ENCODE data around the gene TMPRSS2. TPM values are rescaled to one million over a fixed set of nuclear protein-coding genes. Genes with fewer than 3 reads are reported as not detected.

Gene TMPRSS2
- total RNA-seq, 2 donors from 2014 or later, result not detected

DNA sequence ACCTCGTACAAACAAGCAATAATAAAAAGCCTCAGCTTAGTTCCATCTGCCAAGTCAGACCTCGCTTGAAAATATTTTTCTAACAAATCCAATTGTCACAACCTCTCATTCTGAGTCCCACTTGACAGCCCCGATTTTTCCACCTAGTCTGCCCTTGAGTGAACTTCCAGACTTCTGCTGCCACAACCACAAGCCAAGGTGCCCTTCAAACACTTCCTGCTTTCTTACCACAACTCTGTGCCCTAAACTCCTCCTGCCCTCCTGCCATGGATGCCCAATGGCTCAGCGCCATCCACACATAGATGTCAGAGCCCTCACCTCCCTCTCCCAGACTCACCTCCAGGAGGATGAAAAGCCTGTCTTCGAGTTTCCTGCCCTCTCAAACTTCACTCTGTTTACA lies 3.9 kb downstream of the TMPRSS2 start:
- DNase-seq (ENCODE audit: low spot score), result no peak
- Mint-ChIP-seq H3K36me3 (no peaks in the 10 kb centered on the region), H3K4me3 (no peak overlapping the region), H3K27me3 (peaks cover 30 to 38% of the 10 kb centered on the region in 2 donors), H3K27ac (no peak overlapping the region), H3K9me3 (no peaks in the 10 kb centered on the region), H3K4me1 (ENCODE audit: low read depth in 2 of 2) (no peaks in the 10 kb centered on the region)
- ATAC-seq, result no peak

DNA sequence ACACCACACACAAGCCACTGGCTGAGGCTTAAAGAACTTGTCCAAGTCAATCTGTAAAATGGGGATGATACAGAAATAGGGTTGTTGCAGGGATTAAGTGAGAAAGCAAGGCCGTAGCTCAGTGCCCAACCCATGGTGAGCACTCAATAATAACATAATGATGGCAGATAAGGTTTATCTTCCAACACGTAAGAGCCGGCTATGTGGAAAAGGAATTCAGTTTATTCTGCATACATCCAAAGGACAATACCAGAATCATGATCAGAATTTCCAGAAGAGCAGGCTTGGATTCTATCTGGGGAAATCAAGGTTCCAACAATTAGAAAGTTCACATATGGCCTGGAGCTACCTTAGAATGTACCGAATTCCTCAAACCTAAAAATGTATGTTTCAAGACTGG lies 4.6 kb downstream of the TMPRSS2 start:
- Mint-ChIP-seq H3K27me3 (peaks cover 24 to 34% of the 10 kb centered on the region in 2 donors), H3K36me3 (no peaks in the 10 kb centered on the region), H3K27ac (no peak overlapping the region), H3K9me3 (no peaks in the 10 kb centered on the region), H3K4me1 (ENCODE audit: low read depth in 2 of 2) (no peaks in the 10 kb centered on the region), H3K4me3 (no peak overlapping the region)
- ATAC-seq (no peak), DNase-seq (ENCODE audit: low spot score) (no peak)

DNA sequence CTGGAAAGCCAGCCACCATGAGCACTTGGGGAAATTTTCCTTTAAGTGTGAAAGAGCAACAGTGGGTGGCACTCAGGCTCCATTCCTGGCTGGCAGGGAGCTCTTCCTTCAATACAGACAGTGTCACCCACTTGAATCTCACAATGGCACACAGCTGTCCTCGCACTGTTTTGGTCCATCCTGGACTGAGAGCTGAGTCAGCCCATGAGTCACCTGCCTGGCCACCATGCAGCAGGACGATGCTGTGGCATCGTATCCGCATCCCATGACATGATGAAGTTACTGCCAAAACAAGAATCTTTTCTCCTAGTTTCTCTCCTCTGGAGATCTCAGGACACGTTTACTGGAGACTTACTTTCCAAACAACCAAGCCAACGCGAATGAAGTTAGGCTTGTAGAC lies 6.0 kb downstream of the TMPRSS2 start:
- H3K27ac Mint-ChIP-seq, result no peak overlapping the region
- ATAC-seq, result no peak
- peaks cover 24 to 34% of the 10 kb centered on the region in 2 donors for H3K27me3 Mint-ChIP-seq

DNA sequence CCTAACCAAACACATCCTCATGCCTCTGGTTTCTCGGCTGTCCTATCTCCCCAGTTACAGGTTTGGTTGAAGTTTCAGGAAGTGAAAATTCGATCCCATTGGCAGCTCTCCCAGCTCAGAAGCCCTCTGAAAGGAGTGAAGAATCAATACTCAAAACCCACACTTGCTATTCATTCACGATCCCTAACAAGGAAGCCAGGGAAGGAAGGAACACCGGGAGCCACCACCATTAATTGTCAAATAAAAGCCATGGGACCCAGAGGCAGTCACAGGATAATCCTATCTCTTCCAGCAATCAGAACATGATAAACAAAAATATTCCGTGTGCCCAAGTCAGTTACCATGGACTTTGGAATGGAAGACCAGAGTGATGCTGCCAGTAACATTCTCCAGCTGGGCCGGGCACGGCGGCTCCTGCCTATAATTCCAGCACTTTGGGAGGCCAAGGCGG lies 7.0 kb downstream of the TMPRSS2 start:
- Mint-ChIP-seq H3K9me3 (no peaks in the 10 kb centered on the region), H3K27me3 (peaks cover 22 to 34% of the 10 kb centered on the region in 2 donors), H3K4me3 (no peak overlapping the region), H3K4me1 (ENCODE audit: low read depth in 2 of 2) (no peaks in the 10 kb centered on the region), H3K27ac (no peak overlapping the region), H3K36me3 (no peaks in the 10 kb centered on the region)
- DNase-seq (ENCODE audit: low spot score) (no peak), ATAC-seq (no peak)

More for the DNA sequence above, 6.0 kb downstream of the TMPRSS2 start:
- DNase-seq (ENCODE audit: low spot score), result no peak
- no peaks in the 10 kb centered on the region for H3K4me1 Mint-ChIP-seq (ENCODE audit: low read depth in 2 of 2)
- no peaks in the 10 kb centered on the region for H3K9me3 Mint-ChIP-seq
- no peak overlapping the region for H3K4me3 Mint-ChIP-seq
- no peaks in the 10 kb centered on the region for H3K36me3 Mint-ChIP-seq

DNA sequence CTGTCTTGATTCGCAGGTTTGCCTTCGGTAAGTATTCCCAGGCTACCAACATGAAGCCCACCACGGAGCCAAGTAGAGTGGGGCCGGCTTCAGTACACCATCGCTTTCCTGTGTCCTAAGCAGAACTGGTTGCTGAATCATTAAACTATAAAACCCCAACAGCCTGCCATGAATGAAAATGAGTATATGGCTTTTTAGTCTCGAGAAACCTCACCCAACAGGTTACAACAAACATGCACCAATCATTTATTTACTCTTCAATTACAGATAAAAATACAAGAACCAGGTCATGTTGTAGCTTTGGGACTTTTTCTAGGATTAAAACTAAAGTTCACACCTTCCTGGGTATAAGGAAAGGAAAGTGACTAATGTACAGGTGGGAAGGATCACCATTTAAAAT lies 7.6 kb downstream of the TMPRSS2 start:
- no peaks in the 10 kb centered on the region for H3K36me3 Mint-ChIP-seq
- H3K4me3 Mint-ChIP-seq, result no peak overlapping the region
- DNase-seq (ENCODE audit: low spot score) (no peak), ATAC-seq (no peak)
- H3K27me3 Mint-ChIP-seq, result peaks cover 22 to 34% of the 10 kb centered on the region in 2 donors
- no peaks in the 10 kb centered on the region for H3K9me3 Mint-ChIP-seq
- H3K27ac Mint-ChIP-seq, result no peak overlapping the region
- H3K4me1 Mint-ChIP-seq (ENCODE audit: low read depth in 2 of 2), result no peaks in the 10 kb centered on the region

DNA sequence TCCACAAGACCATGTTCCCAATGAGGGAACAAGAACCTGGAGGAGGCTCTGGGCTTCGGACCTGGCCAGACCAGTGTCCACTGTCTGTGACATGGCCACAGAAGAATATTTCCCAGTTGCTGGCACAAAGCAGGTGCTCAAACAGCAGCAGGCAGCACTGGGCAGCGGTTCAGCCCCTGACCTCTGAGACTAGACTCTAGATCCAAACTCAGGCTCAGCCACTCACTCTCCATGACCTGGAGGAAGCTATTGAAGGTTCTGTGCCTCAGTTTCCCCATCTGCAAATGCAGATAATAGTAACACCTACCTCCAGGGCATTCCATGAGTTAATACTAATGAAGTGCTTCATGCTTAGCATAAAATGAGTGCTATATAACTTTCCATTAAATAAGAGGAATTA lies 8.0 kb downstream of the TMPRSS2 start:
- no peaks in the 10 kb centered on the region for H3K4me1 Mint-ChIP-seq (ENCODE audit: low read depth in 2 of 2)
- no peaks in the 10 kb centered on the region for H3K36me3 Mint-ChIP-seq
- H3K4me3 Mint-ChIP-seq, result no peak overlapping the region
- no peak for ATAC-seq
- H3K27ac Mint-ChIP-seq, result no peak overlapping the region
- H3K9me3 Mint-ChIP-seq, result no peaks in the 10 kb centered on the region
- H3K27me3 Mint-ChIP-seq, result peaks cover 22 to 34% of the 10 kb centered on the region in 2 donors
- DNase-seq (ENCODE audit: low spot score), result no peak

DNA sequence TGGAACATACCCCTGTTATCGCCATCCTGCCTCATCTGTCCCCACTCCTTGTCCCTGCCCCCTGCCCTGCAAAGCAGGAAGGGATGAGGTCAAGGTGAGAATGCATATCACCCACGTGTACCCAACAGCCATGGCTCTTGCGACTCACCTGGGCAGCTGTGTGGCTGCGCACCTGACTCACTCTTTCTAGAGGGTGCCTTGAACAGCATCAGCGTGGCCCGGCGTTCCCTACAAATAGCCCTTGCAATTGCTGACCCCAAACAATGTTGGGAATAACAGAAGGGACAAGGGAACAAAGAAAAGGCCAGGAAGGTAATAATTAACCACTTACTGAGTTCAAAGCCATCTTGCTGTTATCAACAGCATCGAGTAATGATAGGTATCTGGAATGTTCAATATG lies 10.2 kb downstream of the TMPRSS2 start:
- no peaks in the 10 kb centered on the region for H3K4me1 Mint-ChIP-seq (ENCODE audit: low read depth in 2 of 2)
- no peak overlapping the region for H3K27ac Mint-ChIP-seq
- no peak for DNase-seq (ENCODE audit: low spot score)
- no peaks in the 10 kb centered on the region for H3K36me3 Mint-ChIP-seq
- no peak overlapping the region for H3K4me3 Mint-ChIP-seq
- H3K27me3 Mint-ChIP-seq, result peaks cover 22 to 33% of the 10 kb centered on the region in 2 donors
- H3K9me3 Mint-ChIP-seq, result no peaks in the 10 kb centered on the region
- no peak for ATAC-seq

DNA sequence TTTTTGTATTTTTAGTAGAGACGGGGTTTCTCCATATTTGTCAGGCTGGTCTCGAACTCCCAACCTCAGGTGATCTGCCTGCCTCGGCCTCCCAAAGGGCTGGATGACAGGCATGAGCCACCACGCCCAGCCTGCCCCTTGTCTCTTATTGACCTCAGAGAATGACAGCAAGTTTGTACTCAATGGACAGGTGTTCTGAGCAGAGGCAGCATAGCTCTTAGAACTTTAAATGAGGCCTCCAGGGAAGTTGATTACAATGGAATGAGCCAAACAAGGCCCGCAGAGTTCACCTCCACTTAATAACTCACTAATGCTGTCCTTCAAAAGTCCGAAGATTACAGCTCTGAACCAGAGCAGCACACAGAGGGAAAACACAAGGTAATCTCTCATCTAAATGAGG lies 10.9 kb downstream of the TMPRSS2 start:
- H3K27ac Mint-ChIP-seq, result no peak overlapping the region
- ATAC-seq, result no peak
- H3K4me1 Mint-ChIP-seq (ENCODE audit: low read depth in 2 of 2), result no peaks in the 10 kb centered on the region
- no peaks in the 10 kb centered on the region for H3K9me3 Mint-ChIP-seq
- peaks cover 16 to 26% of the 10 kb centered on the region in 2 donors for H3K27me3 Mint-ChIP-seq
- no peak for DNase-seq (ENCODE audit: low spot score)
- H3K4me3 Mint-ChIP-seq, result no peak overlapping the region
- no peaks in the 10 kb centered on the region for H3K36me3 Mint-ChIP-seq

DNA sequence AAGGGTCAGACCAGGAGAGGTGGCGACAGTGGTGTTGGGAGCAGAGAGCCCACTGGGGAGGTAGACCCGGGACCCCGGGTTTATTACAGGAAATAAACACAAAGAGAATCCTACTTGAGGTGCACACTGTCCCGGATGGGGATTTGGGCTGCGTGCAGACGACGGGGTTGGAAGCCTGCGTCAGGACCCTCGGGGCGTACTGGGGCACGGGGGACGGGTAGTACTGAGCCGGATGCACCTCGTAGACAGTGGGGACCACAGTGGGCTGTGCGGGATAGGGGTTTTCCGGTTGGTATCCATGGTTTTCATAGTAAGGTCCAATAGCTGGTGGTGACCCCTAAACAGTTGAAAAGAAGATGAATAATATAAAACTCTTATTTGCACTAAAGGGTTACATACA lies 13.7 kb downstream of the TMPRSS2 start:
- H3K36me3 Mint-ChIP-seq, result no peaks in the 10 kb centered on the region
- H3K4me3 Mint-ChIP-seq, result no peak overlapping the region
- no peaks in the 10 kb centered on the region for H3K9me3 Mint-ChIP-seq
- DNase-seq (ENCODE audit: low spot score) (no peak), ATAC-seq (no peak)
- no peaks in the 10 kb centered on the region for H3K4me1 Mint-ChIP-seq (ENCODE audit: low read depth in 2 of 2)
- H3K27ac Mint-ChIP-seq, result no peak overlapping the region
- H3K27me3 Mint-ChIP-seq, result peaks cover 13% of the 10 kb centered on the region in 2 donors

DNA sequence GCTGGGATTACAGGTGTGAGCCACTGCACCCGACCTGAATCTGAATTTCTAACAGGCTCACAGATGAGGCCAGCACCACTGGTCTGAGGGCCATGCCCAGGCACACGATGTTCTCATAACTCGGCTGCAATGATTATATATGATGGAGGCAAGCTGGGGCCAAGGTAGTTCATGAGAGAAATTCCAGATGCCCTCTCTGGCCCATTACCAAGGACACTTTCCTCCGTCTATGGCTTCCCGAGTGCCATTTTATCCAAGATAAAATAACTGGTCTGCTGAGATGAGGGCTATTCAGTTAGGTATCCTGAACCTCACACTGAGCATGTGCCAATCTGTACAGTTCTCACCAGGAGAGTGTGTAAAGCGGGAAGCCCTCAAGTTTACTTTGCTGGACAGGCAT lies 16.5 kb downstream of the TMPRSS2 start:
- H3K9me3 Mint-ChIP-seq, result no peaks in the 10 kb centered on the region
- H3K27ac Mint-ChIP-seq, result no peak overlapping the region

DNA sequence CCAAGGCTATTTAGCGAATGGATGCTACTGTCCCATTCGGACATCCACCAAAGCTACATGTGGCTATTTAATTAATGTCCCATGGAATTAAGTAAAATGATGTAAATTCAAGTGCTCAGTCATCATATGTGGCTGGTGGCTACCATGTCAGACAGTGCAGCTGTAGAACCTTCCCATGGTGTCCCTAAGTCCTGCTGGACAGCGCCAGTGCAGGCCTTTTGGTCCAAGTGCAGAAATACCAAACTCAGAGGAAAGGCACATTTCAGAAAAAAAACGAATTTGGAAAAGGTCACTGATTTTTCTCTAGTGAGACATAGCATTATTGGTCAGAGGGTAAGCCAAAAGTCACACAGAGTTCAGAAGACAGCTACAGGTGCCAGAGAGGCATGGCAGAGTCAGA lies 17.6 kb downstream of the TMPRSS2 start:
- DNase-seq (ENCODE audit: low spot score), result no peak
- H3K27ac Mint-ChIP-seq, result no peak overlapping the region
- no peak overlapping the region for H3K4me3 Mint-ChIP-seq
- H3K4me1 Mint-ChIP-seq (ENCODE audit: low read depth in 2 of 2), result no peaks in the 10 kb centered on the region
- no peaks in the 10 kb centered on the region for H3K36me3 Mint-ChIP-seq
- H3K27me3 Mint-ChIP-seq, result peaks cover 10 to 23% of the 10 kb centered on the region in 2 donors
- H3K9me3 Mint-ChIP-seq, result no peaks in the 10 kb centered on the region
- ATAC-seq, result no peak

More for the DNA sequence above, 16.5 kb downstream of the TMPRSS2 start:
- no peak for ATAC-seq
- H3K4me3 Mint-ChIP-seq, result no peak overlapping the region
- H3K36me3 Mint-ChIP-seq, result no peaks in the 10 kb centered on the region
- H3K4me1 Mint-ChIP-seq (ENCODE audit: low read depth in 2 of 2), result no peaks in the 10 kb centered on the region
- no peak for DNase-seq (ENCODE audit: low spot score)
- peaks cover 13 to 21% of the 10 kb centered on the region in 2 donors for H3K27me3 Mint-ChIP-seq

DNA sequence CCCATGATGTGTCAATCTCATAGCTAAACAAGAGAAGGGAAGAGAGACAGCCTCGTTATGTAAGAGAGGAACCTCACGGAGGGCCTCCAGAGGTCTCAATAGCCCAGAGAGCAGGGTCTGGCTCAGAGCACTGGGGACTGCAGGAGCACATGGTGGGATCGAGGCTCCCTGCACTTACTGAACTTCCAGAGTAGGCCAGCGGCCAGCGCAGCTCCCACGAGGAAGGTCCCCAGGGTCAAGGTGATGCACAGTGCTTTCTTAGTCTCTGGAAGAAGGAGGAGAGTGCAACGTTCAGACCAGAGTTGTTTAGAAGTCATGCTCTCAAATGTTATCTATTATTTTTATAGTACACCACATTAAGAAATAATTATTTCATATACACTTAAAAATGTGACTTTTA lies 18.6 kb downstream of the TMPRSS2 start:
- no peaks in the 10 kb centered on the region for H3K36me3 Mint-ChIP-seq
- H3K27ac Mint-ChIP-seq, result no peak overlapping the region
- peaks cover 10 to 23% of the 10 kb centered on the region in 2 donors for H3K27me3 Mint-ChIP-seq
- no peaks in the 10 kb centered on the region for H3K9me3 Mint-ChIP-seq
- H3K4me3 Mint-ChIP-seq, result no peak overlapping the region
- no peaks in the 10 kb centered on the region for H3K4me1 Mint-ChIP-seq (ENCODE audit: low read depth in 2 of 2)
- ATAC-seq (no peak), DNase-seq (ENCODE audit: low spot score) (no peak)

DNA sequence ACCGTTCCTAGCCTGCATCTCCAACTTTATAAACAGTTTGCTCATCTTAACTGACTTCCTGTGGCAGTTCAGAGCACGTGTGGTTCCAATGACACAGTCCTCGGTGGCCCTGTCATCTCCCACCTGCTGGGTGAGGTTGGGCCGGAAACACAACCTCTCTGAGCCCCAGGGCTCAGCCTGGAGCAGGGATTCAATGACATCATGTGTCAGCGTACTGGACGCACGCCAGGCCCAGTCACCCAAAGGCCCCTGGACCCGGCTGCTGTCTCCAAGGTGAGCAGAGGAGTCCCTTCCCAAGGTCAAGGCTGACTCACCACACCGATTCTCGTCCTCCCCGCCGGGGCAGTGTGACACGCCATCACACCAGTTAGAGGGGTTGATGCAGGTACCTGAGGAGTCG lies 19.9 kb downstream of the TMPRSS2 start:
- Mint-ChIP-seq H3K36me3 (no peaks in the 10 kb centered on the region), H3K27me3 (peaks cover 5 to 14% of the 10 kb centered on the region in 2 donors), H3K4me1 (ENCODE audit: low read depth in 2 of 2) (no peaks in the 10 kb centered on the region), H3K27ac (no peak overlapping the region), H3K9me3 (no peaks in the 10 kb centered on the region), H3K4me3 (no peak overlapping the region)
- no peak for DNase-seq (ENCODE audit: low spot score)
- ATAC-seq, result no peak

DNA sequence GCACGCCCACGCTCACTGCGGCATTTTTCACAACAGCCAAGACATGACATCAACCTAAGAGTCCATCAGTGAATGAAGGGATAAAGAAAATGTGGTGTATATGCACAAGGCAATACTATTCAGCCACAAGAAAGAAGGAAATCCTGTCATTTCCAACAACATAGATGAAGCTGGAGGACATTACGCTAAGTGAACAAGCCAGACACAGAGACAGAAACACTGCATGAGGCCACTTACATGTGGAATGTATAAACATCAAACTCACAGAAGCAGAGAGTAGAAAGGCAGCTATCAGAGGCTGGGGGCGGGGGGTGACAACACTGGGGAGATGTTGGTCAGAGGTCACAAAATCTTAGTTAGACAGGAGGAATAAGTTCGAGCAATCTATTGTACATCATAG lies 20.9 kb downstream of the TMPRSS2 start:
- no peak overlapping the region for H3K4me3 Mint-ChIP-seq
- H3K27ac Mint-ChIP-seq, result no peak overlapping the region
- no peaks in the 10 kb centered on the region for H3K36me3 Mint-ChIP-seq
- no peak for DNase-seq (ENCODE audit: low spot score)
- H3K4me1 Mint-ChIP-seq (ENCODE audit: low read depth in 2 of 2), result no peaks in the 10 kb centered on the region
- H3K9me3 Mint-ChIP-seq, result no peaks in the 10 kb centered on the region
- ATAC-seq, result no peak
- H3K27me3 Mint-ChIP-seq, result peaks cover 9 to 20% of the 10 kb centered on the region in 2 donors

DNA sequence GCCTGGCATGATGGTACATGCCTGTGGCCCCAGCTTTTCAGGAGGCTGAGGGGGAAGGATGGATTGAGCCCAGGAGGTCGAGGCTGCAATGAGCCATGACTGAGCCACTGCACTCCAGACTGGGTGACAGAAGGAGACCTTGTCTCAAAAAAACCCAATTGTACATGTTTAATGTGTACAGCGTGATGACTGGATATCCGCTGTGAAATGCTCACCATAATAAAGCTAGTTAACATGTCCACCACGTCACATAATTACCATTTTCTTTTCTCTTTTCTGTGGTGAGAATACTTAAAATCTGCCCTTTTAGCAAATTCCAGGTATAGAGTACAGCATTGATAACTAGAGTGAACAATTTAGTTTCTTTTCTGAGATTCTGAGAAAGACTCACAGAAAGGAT lies 24.0 kb downstream of the TMPRSS2 start:
- Mint-ChIP-seq H3K4me3 (no peak overlapping the region), H3K4me1 (ENCODE audit: low read depth in 2 of 2) (peaks cover under 1% of the 10 kb centered on the region in 2 donors), H3K9me3 (no peaks in the 10 kb centered on the region), H3K36me3 (no peaks in the 10 kb centered on the region), H3K27ac (no peak overlapping the region), H3K27me3 (peaks cover 7 to 20% of the 10 kb centered on the region in 2 donors)
- DNase-seq (ENCODE audit: low spot score), result no peak
- ATAC-seq, result no peak
